Osteocyte (in vitro differentiated cells): ENCODE results near the gene OXNAD1. TPM values are rescaled to one million over a fixed set of nuclear protein-coding genes. Genes with fewer than 3 reads are reported as not detected.

Source experiments
- DNase-seq: peaks from one replicate; pipeline ENCODE4 v3.0.0; 2021; ENCODE audit warnings: mixed read lengths; ENCODE audit not compliant: unreplicated experiment; ENCODE audit errors: extremely low spot score
- H3K27ac Mint-ChIP-seq: one replicate; pipeline ENCODE4 v1.8.0; 2021; ENCODE audit warnings: mild to moderate bottlenecking, mixed read lengths; ENCODE audit not compliant: unreplicated experiment
- H3K27me3 Mint-ChIP-seq: one replicate; pipeline ENCODE4 v1.8.0; 2021; ENCODE audit warnings: mixed read lengths; ENCODE audit not compliant: unreplicated experiment
- H3K36me3 Mint-ChIP-seq: one replicate; pipeline ENCODE4 v1.8.0; 2021; ENCODE audit warnings: mixed read lengths; ENCODE audit not compliant: unreplicated experiment
- H3K4me1 Mint-ChIP-seq: one replicate; pipeline ENCODE4 v1.8.0; 2021; ENCODE audit warnings: mixed read lengths; ENCODE audit not compliant: unreplicated experiment
- H3K4me3 Mint-ChIP-seq: one replicate; pipeline ENCODE4 v1.8.0; 2021; ENCODE audit warnings: mild to moderate bottlenecking, moderate library complexity, mixed read lengths; ENCODE audit not compliant: unreplicated experiment
- H3K9me3 Mint-ChIP-seq: one replicate; pipeline ENCODE4 v1.8.0; 2021; ENCODE audit warnings: mixed read lengths; ENCODE audit not compliant: unreplicated experiment
- total RNA-seq: library from RNA; stranded (reverse); gene quantifications from 2 replicates; pipeline ENCODE4 v1.2.1, GENCODE V29; 2021
- TF ChIP-seq, protein P1 (sequence below): fragments of 200-600 bp; sonication (generic); IDR thresholded peaks from 2 replicates; pipeline ENCODE4 v1.5.0; 2021; ENCODE audit warnings: antibody characterized with exemption, mild to moderate bottlenecking, moderate library complexity

Gene OXNAD1
- total RNA-seq, 1 donor from 2014 or later = 10.8 TPM

- Mint-ChIP-seq H3K36me3 (peaks cover 19% of the 10 kb centered on the region), H3K4me3 (no peak overlapping the region), H3K27me3 (no peaks in the 10 kb centered on the region), H3K4me1 (peaks cover 18% of the 10 kb centered on the region), H3K27ac (no peak overlapping the region), H3K9me3 (no peaks in the 10 kb centered on the region)
- TF ChIP-seq, protein P1, sequence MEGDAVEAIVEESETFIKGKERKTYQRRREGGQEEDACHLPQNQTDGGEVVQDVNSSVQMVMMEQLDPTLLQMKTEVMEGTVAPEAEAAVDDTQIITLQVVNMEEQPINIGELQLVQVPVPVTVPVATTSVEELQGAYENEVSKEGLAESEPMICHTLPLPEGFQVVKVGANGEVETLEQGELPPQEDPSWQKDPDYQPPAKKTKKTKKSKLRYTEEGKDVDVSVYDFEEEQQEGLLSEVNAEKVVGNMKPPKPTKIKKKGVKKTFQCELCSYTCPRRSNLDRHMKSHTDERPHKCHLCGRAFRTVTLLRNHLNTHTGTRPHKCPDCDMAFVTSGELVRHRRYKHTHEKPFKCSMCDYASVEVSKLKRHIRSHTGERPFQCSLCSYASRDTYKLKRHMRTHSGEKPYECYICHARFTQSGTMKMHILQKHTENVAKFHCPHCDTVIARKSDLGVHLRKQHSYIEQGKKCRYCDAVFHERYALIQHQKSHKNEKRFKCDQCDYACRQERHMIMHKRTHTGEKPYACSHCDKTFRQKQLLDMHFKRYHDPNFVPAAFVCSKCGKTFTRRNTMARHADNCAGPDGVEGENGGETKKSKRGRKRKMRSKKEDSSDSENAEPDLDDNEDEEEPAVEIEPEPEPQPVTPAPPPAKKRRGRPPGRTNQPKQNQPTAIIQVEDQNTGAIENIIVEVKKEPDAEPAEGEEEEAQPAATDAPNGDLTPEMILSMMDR = no peak
- no peak for DNase-seq
Observed at GRCh38 chr3:16280671-16281070, 15.7 kb downstream of the OXNAD1 start.

- TF ChIP-seq, protein P1 = no peak
- Mint-ChIP-seq H3K27ac (no peak overlapping the region), H3K4me3 (no peak overlapping the region), H3K27me3 (no peaks in the 10 kb centered on the region), H3K9me3 (no peaks in the 10 kb centered on the region), H3K36me3 (peaks cover 13% of the 10 kb centered on the region), H3K4me1 (peaks cover 9% of the 10 kb centered on the region)
- no peak for DNase-seq
Observed at GRCh38 chr3:16284633-16285032, 19.6 kb downstream of the OXNAD1 start.

DNA sequence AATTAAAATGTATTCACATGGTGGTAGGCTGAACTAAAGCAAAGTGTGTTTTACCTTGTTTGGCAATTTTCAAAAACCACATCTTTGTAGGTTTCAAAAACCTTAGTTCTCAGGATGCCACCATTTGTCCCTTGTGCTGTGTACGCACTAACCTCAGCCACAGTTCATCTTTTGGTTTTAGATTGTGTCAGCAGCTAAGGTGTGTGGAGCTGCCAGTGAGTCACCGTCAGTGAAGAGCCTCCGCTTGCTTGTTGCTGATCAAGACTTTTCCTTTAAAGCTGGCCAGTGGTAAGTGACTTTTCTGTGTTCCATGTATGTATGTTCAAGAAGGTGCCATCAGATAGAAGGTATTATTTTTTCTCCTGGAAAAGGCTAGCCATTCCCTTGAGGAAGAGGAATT is 21.1 kb downstream of the OXNAD1 start:
- H3K4me3 Mint-ChIP-seq = no peak overlapping the region
- TF ChIP-seq, protein P1 = no peak
- no peak overlapping the region for H3K27ac Mint-ChIP-seq
- H3K27me3 Mint-ChIP-seq = no peaks in the 10 kb centered on the region
- peaks cover 23% of the 10 kb centered on the region for H3K4me1 Mint-ChIP-seq
- no peaks in the 10 kb centered on the region for H3K9me3 Mint-ChIP-seq
- peaks cover 13% of the 10 kb centered on the region for H3K36me3 Mint-ChIP-seq
- no peak for DNase-seq

GRCh38 chr3:16286751-16287543 is 21.9 kb downstream of the OXNAD1 start:
- H3K27me3 Mint-ChIP-seq = no peaks in the 10 kb centered on the region
- no peak overlapping the region for H3K27ac Mint-ChIP-seq
- peaks cover 26% of the 10 kb centered on the region for H3K4me1 Mint-ChIP-seq
- H3K9me3 Mint-ChIP-seq = no peaks in the 10 kb centered on the region
- no peak for DNase-seq
- TF ChIP-seq, protein P1 = no peak
- H3K36me3 Mint-ChIP-seq = peaks cover 15% of the 10 kb centered on the region
- H3K4me3 Mint-ChIP-seq = no peak overlapping the region

DNA sequence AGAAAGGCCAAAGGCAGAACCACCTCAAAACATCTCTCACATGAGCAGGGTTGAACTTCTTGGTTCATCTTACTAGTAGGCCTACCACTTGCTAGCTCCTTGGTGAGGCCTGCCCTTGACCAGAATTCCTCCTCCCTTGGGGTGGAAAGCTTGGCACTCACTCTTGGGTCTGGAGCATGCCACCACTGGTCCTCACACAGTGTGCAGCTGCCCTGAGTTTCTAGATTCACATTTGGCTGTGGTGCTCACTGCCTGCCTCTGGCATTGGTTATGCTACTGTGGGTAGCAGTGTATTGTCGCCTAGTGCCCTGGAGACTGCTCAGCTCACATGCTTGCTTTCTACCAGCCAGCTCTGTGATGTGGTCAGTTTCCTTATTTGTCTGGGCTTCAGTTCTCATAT is 23.7 kb downstream of the OXNAD1 start:
- H3K27me3 Mint-ChIP-seq = no peaks in the 10 kb centered on the region
- no peak overlapping the region for H3K4me3 Mint-ChIP-seq
- H3K9me3 Mint-ChIP-seq = peaks cover 9% of the 10 kb centered on the region
- H3K27ac Mint-ChIP-seq = no peak overlapping the region
- no peak for DNase-seq
- peaks cover 21% of the 10 kb centered on the region for H3K4me1 Mint-ChIP-seq
- TF ChIP-seq, protein P1 = no peak
- peaks cover 17% of the 10 kb centered on the region for H3K36me3 Mint-ChIP-seq
